IMR-90 (cell line): ENCODE measurements around the gene ELL. TPM values are rescaled to one million over a fixed set of nuclear protein-coding genes. Genes with fewer than 3 reads are reported as not detected.
A peak's percentile ranks its signal among the peaks of the same experiment; 100 is the strongest.

Source experiments
- ATAC-seq: fragments of 200-7000 bp; cut with Tn5 transposase; 2 replicates; pipeline ENCODE4 v1.9.1; 2020; ENCODE audit warnings: low read depth, mild to moderate bottlenecking, moderate library complexity
- BruUV-seq: library from RNA; stranded (reverse); fragments of 400-500 nt; replicated peaks from 2 replicates; lab custom pipeline; 2021; lab: Mats Ljungman, UMichigan
- CTCF ChIA-PET: fragments of 300-600 bp; formaldehyde crosslinking; extraction: SDS; loops from one replicate; lab custom pipeline; 2021; ENCODE audit warnings: antibody characterized with exemption; lab: Yijun Ruan, JAX
- POLR2A ChIA-PET: fragments of 300-600 bp; sonication (Branson Sonifier 250); formaldehyde crosslinking; loops from one replicate; lab custom pipeline; 2022; ENCODE audit warnings: antibody characterized with exemption; ENCODE audit not compliant: unreplicated experiment; lab: Charles Lee
- DNase-seq: peaks from one replicate; pipeline ENCODE4 v3.0.0; 2013
- H2AFZ ChIP-seq: replicated peaks from 2 replicates; pipeline ENCODE3; 2013; ENCODE audit warnings: low read length, mild to moderate bottlenecking; ENCODE audit not compliant: poor library complexity
- H2AK5ac ChIP-seq: 2 replicates; pipeline ENCODE4 v1.6.1; 2013; ENCODE audit warnings: low read depth, low read length, inconsistent platforms
- H2AK9ac ChIP-seq: replicated peaks from 2 replicates; pipeline ENCODE3; 2013; ENCODE audit warnings: mild to moderate bottlenecking, low read depth, low read length, moderate library complexity; ENCODE audit not compliant: poor library complexity
- H2BK120ac ChIP-seq: 2 replicates; pipeline ENCODE4 v1.6.1; 2013; ENCODE audit warnings: low read depth, low read length, inconsistent platforms
- H2BK15ac ChIP-seq: 3 replicates; pipeline ENCODE4 v1.6.1; 2013; ENCODE audit warnings: low read depth, low read length, inconsistent platforms
- H2BK20ac ChIP-seq: 2 replicates; pipeline ENCODE4 v1.6.1; 2013; ENCODE audit warnings: low read depth, mild to moderate bottlenecking, inconsistent platforms, low read length, moderate library complexity
- H2BK5ac ChIP-seq: 2 replicates; pipeline ENCODE4 v1.6.1; 2013; ENCODE audit warnings: mild to moderate bottlenecking, low read depth, low read length, inconsistent platforms; ENCODE audit not compliant: poor library complexity, severe bottlenecking
- H3K14ac ChIP-seq: replicated peaks from 2 replicates; pipeline ENCODE4 v1.6.1; 2013; ENCODE audit warnings: low read depth, low read length, inconsistent platforms
- H3K18ac ChIP-seq: 2 replicates; pipeline ENCODE4 v1.6.1; 2013; ENCODE audit warnings: low read depth, low read length, control low read depth
- H3K23ac ChIP-seq: 2 replicates; pipeline ENCODE4 v1.6.1; 2013; ENCODE audit warnings: low read depth, low read length, inconsistent platforms
- H3K27ac ChIP-seq: 2 replicates; pipeline ENCODE4 v1.5.1; 2013; ENCODE audit warnings: mild to moderate bottlenecking, control low read depth, low read length; ENCODE audit not compliant: insufficient read depth
- H3K27me3 ChIP-seq: 2 replicates; pipeline ENCODE4 v1.6.1; 2013; ENCODE audit warnings: low read length; ENCODE audit not compliant: control insufficient read depth, insufficient read depth
- H3K36me3 ChIP-seq: 2 replicates; pipeline ENCODE4 v1.6.1; 2013; ENCODE audit warnings: low read length, mixed read lengths; ENCODE audit not compliant: control insufficient read depth, insufficient read depth
- H3K4ac ChIP-seq: 2 replicates; pipeline ENCODE4 v1.6.1; 2013; ENCODE audit warnings: low read depth, low read length, inconsistent platforms
- H3K4me1 ChIP-seq: 2 replicates; pipeline ENCODE4 v1.6.1; 2013; ENCODE audit warnings: low read length, mixed read lengths; ENCODE audit not compliant: control insufficient read depth, insufficient read depth
- H3K4me2 ChIP-seq: 2 replicates; pipeline ENCODE4 v1.6.1; 2013; ENCODE audit warnings: low read depth, mild to moderate bottlenecking, control low read depth, low read length, moderate library complexity
- H3K4me3 ChIP-seq: 2 replicates; pipeline ENCODE4 v1.5.1; 2013; ENCODE audit warnings: low read depth, mild to moderate bottlenecking, control low read depth, low read length, moderate library complexity; ENCODE audit not compliant: insufficient read depth
- H3K56ac ChIP-seq: 2 replicates; pipeline ENCODE4 v1.6.1; 2013; ENCODE audit warnings: low read length, inconsistent platforms; ENCODE audit not compliant: insufficient read depth; ENCODE audit errors: extremely low read depth
- H3K79me1 ChIP-seq, 2 experiments: 2 replicates each; pipeline ENCODE4 v1.6.1; 2013; ENCODE audit warnings: low read length in 2 of 2, inconsistent platforms in 1 of 2, low read depth in 1 of 2
- H3K9ac ChIP-seq: 2 replicates; pipeline ENCODE4 v1.6.1; 2013; ENCODE audit warnings: low read depth, low read length, control low read depth
- H3K9me1 ChIP-seq: 2 replicates; pipeline ENCODE4 v1.6.1; 2013; ENCODE audit warnings: low read length, inconsistent platforms; ENCODE audit not compliant: insufficient read depth
- H3K9me3 ChIP-seq: 2 replicates; pipeline ENCODE4 v1.6.1; 2013; ENCODE audit warnings: low read length; ENCODE audit not compliant: control insufficient read depth, insufficient read depth
- H4K20me1 ChIP-seq: 2 replicates; pipeline ENCODE4 v1.6.1; 2013; ENCODE audit warnings: low read length, inconsistent platforms; ENCODE audit not compliant: insufficient read depth
- H4K5ac ChIP-seq: 2 replicates; pipeline ENCODE4 v1.6.1; 2013; ENCODE audit warnings: mild to moderate bottlenecking, low read depth, low read length, control low read depth
- H4K8ac ChIP-seq, 2 experiments: 2 replicates each; pipeline ENCODE4 v1.6.1; 2013; ENCODE audit warnings: low read depth in 2 of 2, low read length in 2 of 2, control low read depth in 1 of 2, inconsistent platforms in 1 of 2
- H4K91ac ChIP-seq: 2 replicates; pipeline ENCODE4 v1.6.1; 2013; ENCODE audit warnings: low read depth, low read length, inconsistent platforms; ENCODE audit not compliant: insufficient read depth
- BHLHE40 ChIP-seq: fragments of 150-350 bp; IDR thresholded peaks from 2 replicates; pipeline ENCODE4 v1.6.1; 2016; ENCODE audit warnings: mild to moderate bottlenecking, low read depth, low read length
- CEBPB ChIP-seq: IDR thresholded peaks from 2 replicates; pipeline ENCODE4 v1.6.1; 2012; ENCODE audit warnings: low read depth, low read length, improper control_type of control experiment
- CHD1 ChIP-seq: IDR thresholded peaks from 2 replicates; pipeline ENCODE4 v1.6.1; 2012; ENCODE audit warnings: low read depth, low read length, improper control_type of control experiment
- CTCF ChIP-seq: conservative IDR thresholded peaks from 2 replicates; pipeline ENCODE4 v1.5.1; 2012; ENCODE audit warnings: mild to moderate bottlenecking, low read depth, low read length, improper control_type of control experiment
- ELK1 ChIP-seq: fragments of 150-350 bp; IDR thresholded peaks from 2 replicates; pipeline ENCODE4 v1.6.1; 2016; ENCODE audit warnings: low read depth, mild to moderate bottlenecking, low read length, moderate library complexity, borderline replicate concordance
- FOS ChIP-seq: fragments of 150-350 bp; IDR thresholded peaks from 2 replicates; pipeline ENCODE4 v1.6.1; 2016; ENCODE audit warnings: low read depth, low read length
- MAFK ChIP-seq: IDR thresholded peaks from 2 replicates; pipeline ENCODE4 v1.6.1; 2012; ENCODE audit warnings: low read depth, low read length, improper control_type of control experiment
- MAZ ChIP-seq: IDR thresholded peaks from 2 replicates; pipeline ENCODE4 v1.6.1; 2012; ENCODE audit warnings: low read depth, mild to moderate bottlenecking, low read length, improper control_type of control experiment, moderate library complexity, borderline replicate concordance
- MXI1 ChIP-seq: IDR thresholded peaks from 2 replicates; pipeline ENCODE4 v1.6.1; 2012; ENCODE audit warnings: low read depth, mild to moderate bottlenecking, low read length, moderate library complexity, borderline replicate concordance
- NFE2L2 ChIP-seq: fragments of 150-350 bp; IDR thresholded peaks from 2 replicates; pipeline ENCODE4 v1.6.1; 2016; ENCODE audit warnings: low read depth, mild to moderate bottlenecking, low read length
- POLR2A ChIP-seq: IDR thresholded peaks from 2 replicates; pipeline ENCODE4 v1.6.1; 2012; ENCODE audit warnings: mild to moderate bottlenecking, low read depth, low read length
- RAD21 ChIP-seq: IDR thresholded peaks from 2 replicates; pipeline ENCODE4 v1.6.1; 2012; ENCODE audit warnings: low read length, improper control_type of control experiment
- RCOR1 ChIP-seq: IDR thresholded peaks from 2 replicates; pipeline ENCODE4 v1.6.1; 2012; ENCODE audit warnings: mild to moderate bottlenecking, low read length, improper control_type of control experiment; ENCODE audit not compliant: insufficient replicate concordance
- RFX5 ChIP-seq: IDR thresholded peaks from 2 replicates; pipeline ENCODE4 v1.8.0; 2012; ENCODE audit warnings: low read depth, mild to moderate bottlenecking, low read length, moderate library complexity
- WGBS, 2 experiments: methylation state at CpG; one replicate each; pipeline versions ENCODE4 v1.1.5 to v1.1.7; 2013; ENCODE audit warnings: missing lambda C conversion rate in 2 of 2; ENCODE audit not compliant: insufficient read length in 1 of 2; ENCODE audit errors: extremely low coverage in 2 of 2; 5-methylcytosine and 5-hydroxymethylcytosine counted together
- dilution Hi-C: fragments of 300-500 bp; cut with HindIII; formaldehyde crosslinking; loops from one replicate; pipeline ENCODE4 v1.14.3; 2018; ENCODE audit warnings: low sequenced_read_pairs; ENCODE audit not compliant: unreplicated experiment
- in situ Hi-C: fragments of 300-500 bp; cut with MboI; formaldehyde crosslinking; loops from 3 replicates; pipeline ENCODE4 v1.14.3; 2019; ENCODE audit warnings: low sequenced_read_pairs, inconsistent platforms, mixed read lengths
- intact Hi-C: fragments of 100-400 bp; cut with micrococcal nuclease; formaldehyde crosslinking; loops from 2 replicates; pipeline ENCODE4 v1.10.0; 2022
- polyA plus RNA-seq, 3 experiments: library from polyadenylated mRNA; depleted of rRNA; stranded (reverse); fragments of >200 nt; gene quantifications; 2 replicates each; pipeline ENCODE4 v1.2.3, GENCODE V29; 2012; ENCODE audit warnings: low replicate concordance in 1 of 3
- total RNA-seq: library from RNA; depleted of rRNA; stranded (reverse); fragments of >200 nt; gene quantifications from 2 replicates; pipeline ENCODE4 v1.2.3, GENCODE V29; 2012
- TF ChIP-seq, protein P1 (sequence below): fragments of 150-350 bp; IDR thresholded peaks from 2 replicates; pipeline ENCODE4 v1.6.1; 2017; ENCODE audit warnings: mild to moderate bottlenecking, antibody characterized with exemption, low read length, low read depth

The ELL gene
- total and polyA plus RNA-seq, 2 of the 4 experiments (the other 2 are of a cell fraction): 6.3 to 13.1 TPM

GRCh38 chr19:18543814-18544475 lies 22.1 kb upstream of the ELL start:
- Histone ChIP-seq H3K18ac (peak overlapping the region; percentile 66), H3K9me3 (no peaks in the 10 kb centered on the region), H3K4me1 (peaks cover 7% of the 10 kb centered on the region), H3K79me1 (peaks cover 20 to 34% of the 10 kb centered on the region in 2 experiments), H3K36me3 (peaks cover 20% of the 10 kb centered on the region), H3K4ac (peak overlapping the region; percentile 97), H3K4me3 (peak overlapping the region; percentile 46; the same call in 1 of the 2 replicates), H3K9me1 (peaks cover 13% of the 10 kb centered on the region), H3K23ac (peak overlapping the region; percentile 94), H2BK20ac (peak overlapping the region; percentile 72; the same call in 1 of the 2 replicates), H3K14ac (peak overlapping the region; percentile 95), H3K56ac (peak overlapping the region; percentile 74), H3K27ac (peak overlapping the region; percentile 70), H2BK15ac (peak overlapping the region; percentile 36; the same call in 1 of the 3 replicates), H2BK120ac (peak overlapping the region; percentile 63), H3K9ac (peak overlapping the region; percentile 76), H4K8ac (peak overlapping the region; percentile 77 to 98), H2BK5ac (peak overlapping the region; percentile 70), H2AFZ (peak overlapping the region; percentile 98), H4K20me1 (no peaks in the 10 kb centered on the region), H3K27me3 (no peaks in the 10 kb centered on the region), H4K5ac (peak overlapping the region; percentile 99), H4K91ac (peak overlapping the region; percentile 73), H3K4me2 (peak overlapping the region; percentile 92), H2AK9ac (peak overlapping the region; percentile 95), H2AK5ac (peak overlapping the region; percentile 59)
- POLR2A ChIA-PET: no interaction called here
- in situ Hi-C loops (no loop called here), dilution Hi-C loops (no loop called here), intact Hi-C loops (no loop called here)
- WGBS, 2 experiments: no CpG with 5 or more reads among the region's 12 CpGs
- CTCF ChIA-PET: no interaction called here
- DNase-seq (peak; percentile 40), ATAC-seq (peak; percentile 56)
- BruUV-seq: no TSS peak
- TF ChIP-seq MAZ (no peak), RAD21 (no peak), MXI1 (no peak), CEBPB (no peak), NFE2L2 (no peak), RFX5 (no peak), RCOR1 (no peak), ELK1 (no peak), FOS (no peak), CTCF (no peak), BHLHE40 (no peak), MAFK (no peak), POLR2A (no peak), CHD1 (no peak)
- TF ChIP-seq, protein P1, sequence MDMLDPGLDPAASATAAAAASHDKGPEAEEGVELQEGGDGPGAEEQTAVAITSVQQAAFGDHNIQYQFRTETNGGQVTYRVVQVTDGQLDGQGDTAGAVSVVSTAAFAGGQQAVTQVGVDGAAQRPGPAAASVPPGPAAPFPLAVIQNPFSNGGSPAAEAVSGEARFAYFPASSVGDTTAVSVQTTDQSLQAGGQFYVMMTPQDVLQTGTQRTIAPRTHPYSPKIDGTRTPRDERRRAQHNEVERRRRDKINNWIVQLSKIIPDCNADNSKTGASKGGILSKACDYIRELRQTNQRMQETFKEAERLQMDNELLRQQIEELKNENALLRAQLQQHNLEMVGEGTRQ: no peak
